Dermis blood vessel endothelial cell (primary cell): ENCODE results near the gene ZNF618. TPM values are rescaled to one million over a fixed set of nuclear protein-coding genes. Genes with fewer than 3 reads are reported as not detected.

ENCODE experiments used
- DNase-seq: peaks from one replicate; pipeline ENCODE4 v3.0.0; 2010
- total RNA-seq: library from RNA; depleted of rRNA; stranded (reverse); fragments of >200 nt; gene quantifications from 2 replicates; pipeline ENCODE4 v1.2.3, GENCODE V29; 2014

ZNF618 gene
- total RNA-seq, 1 donor from 2014 or later = 11.7 TPM

DNA sequence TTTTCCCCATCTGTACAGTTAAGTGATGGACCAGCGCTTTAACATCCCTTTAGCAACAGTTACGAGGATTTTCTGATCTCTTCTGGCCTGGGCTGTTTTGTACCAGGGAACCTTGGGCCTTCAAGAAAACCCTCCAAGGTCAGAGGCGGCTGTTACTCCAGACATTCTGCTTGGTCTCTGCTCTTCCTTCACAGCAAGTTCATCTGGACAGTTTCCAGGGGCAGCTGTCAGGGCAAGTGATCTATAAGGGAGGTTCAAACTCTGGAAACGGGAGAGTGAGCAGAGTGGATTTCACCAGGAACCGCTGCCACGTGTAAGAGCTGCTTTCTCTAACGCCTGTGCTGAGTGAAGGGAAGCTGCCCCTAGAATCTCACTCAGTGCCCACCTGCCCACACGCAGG is 36.7 kb downstream of the ZNF618 start:
- DNase-seq = no peak

DNA sequence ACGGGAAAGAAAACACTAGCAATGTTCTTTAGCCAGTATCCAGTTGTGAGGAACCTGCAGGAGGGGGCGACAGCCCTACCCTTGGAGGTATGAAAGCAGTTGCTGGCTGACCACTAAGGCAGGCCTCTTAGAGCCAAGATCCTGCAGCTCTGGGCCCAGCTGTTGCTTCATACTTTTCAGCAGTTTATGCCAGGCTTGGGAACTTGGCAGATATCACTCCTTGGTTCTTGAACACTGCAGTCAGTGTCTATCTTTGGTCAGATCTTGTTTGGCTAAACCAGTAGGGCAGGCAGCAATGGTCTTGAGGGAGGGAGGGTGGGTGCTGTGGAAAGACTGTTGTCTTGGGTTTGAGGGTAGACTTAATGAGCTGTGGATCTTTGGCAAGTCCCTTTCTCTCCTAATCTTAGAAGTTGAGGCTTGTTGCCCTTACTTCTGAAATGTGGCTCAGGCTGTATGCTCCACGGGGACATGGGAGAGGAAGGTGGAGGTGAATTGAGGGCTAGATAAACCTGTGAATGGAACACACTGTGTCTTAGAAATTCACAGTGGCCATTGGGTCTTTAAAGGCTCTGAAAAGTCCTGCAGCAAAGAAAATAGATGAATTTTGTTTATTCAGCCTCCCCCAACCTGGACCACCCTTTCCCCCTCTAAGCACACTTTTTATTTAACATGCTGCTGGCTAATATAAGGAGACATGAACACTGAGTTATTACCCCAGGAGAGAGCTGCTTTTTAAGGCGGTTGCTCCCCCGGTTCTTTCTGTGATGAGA is 37.5 kb downstream of the ZNF618 start:
- no peak for DNase-seq

DNA sequence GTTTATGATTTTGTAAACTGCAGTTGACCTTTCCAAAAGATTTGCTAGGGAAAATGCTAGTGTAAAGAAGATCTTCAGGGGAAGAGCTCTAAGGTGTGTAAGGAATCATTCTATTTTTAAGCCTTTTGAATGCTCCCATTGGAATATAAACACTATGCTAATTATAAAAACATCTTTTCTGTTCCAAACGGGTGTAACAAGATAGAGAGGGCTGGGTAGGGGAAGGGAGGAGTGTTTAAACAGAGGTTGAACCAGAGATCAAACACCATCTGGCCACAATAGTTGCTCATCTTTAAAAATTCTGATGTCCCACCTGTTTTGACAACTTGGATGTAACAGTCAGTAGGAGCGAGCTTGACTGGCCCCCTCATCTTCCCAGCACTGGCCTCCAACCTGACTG is 38.4 kb downstream of the ZNF618 start:
- no peak for DNase-seq

- DNase-seq = no peak
Observed at GRCh38 chr9:113915817-113916434, 39.8 kb downstream of the ZNF618 start.

DNA sequence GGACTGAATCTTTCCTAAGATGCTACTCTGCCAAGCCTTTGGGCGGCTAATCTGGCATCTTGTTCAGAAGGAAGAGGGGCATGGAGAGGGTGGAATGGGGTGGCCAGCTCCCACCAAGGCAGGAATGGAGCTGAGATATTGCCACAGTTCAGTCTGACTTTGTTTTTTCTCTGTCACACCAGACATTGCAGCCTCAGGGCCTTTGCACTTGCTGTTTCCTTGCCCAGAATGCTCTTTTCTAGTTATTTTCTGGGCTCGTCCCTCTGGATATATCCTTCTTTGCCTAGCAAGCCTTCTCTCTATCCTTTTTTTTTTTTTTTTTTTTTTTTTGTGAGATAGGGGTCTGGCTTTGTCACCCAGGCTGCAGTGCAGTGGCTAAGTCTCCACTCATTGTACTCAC is 40.8 kb downstream of the ZNF618 start:
- DNase-seq = no peak

GRCh38 chr9:113918697-113919350 is 42.7 kb downstream of the ZNF618 start:
- no peak for DNase-seq

GRCh38 chr9:113919382-113919781 is 43.3 kb downstream of the ZNF618 start:
- no peak for DNase-seq

DNA sequence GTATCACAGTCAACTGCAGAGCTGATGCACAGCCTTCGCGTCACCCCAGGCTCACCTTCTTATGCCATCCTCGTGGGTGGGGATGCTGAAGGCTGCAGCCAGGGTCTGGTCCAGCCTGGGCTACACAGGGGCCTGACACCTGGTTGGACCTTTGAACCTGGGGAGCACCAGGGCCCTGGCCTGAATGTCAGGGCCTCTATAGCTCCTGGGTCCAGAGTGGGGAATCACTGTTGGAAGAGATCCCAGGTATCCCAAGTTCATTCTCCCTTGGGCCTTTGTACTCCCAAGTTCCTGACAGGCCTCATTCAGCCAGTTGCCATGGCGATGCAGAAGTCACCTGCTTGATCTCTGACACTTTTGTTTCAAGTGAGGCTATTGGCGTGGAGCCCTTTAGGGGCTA is 43.8 kb downstream of the ZNF618 start:
- DNase-seq = no peak

DNA sequence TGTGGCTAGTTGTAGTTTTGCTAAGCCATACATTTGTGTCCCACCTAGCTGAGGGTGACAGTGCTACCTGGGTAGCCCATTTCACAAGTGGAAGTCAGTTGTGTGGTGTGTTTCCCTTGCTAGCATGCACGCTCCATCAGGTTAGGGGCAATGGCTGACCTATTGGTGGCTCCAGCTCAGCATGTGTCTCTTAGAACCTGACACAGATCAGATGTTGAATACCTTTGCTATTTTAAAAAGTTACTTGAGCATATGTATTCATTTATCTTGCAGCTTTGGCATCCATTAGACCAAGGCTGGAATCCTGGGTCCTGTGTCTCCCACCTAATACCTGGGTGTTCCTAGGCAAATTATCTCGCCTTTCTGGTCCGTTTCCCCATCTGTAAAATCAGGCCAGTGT is 44.8 kb downstream of the ZNF618 start:
- DNase-seq = no peak

DNA sequence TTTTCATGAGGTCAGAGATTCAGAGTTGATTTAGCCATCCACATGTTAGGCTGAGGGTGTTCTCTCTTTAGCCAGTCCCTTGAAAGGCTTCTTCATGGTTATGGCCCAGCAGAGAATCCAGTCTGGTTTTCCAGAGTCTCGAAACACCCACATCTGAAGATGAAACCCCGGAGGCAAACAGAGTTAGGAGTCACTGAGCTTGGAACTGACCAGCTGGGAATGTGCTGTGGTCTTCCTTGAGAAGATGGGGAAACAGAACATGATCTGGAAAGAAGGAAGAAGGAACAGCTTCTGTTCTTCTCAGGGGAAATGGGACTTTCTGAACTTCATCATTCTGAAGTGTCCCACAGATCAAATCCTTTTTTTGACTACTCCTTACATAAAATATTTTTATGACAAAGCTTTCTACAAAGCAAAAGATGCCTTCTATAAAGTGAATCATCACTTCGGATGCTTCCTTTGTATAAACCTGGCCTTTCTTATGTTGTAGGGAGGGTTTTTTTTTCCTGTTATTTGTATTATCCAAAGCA is 45.4 kb downstream of the ZNF618 start:
- peak; percentile 29 for DNase-seq

DNA sequence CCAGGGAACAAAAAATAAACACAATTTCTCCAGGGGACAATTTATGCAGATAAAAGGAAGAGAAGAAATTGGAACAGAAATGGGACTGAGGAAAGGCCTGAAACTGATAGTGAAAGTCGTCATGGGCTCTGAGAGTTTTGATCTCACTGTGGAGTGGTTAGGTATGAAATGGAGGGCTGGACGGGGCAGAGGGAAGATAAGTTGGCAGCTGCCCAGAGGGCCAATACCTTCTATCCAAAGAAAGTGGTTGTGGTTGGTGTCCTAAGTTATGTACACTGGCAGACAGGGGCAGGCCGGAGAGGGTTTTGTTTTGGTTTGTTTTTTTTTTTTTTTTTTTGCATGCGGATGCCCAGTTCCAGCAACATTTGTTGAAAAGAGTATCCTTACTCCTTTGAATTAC is 46.1 kb downstream of the ZNF618 start:
- peak; percentile 41 for DNase-seq

- DNase-seq = no peak
Observed at GRCh38 chr9:113926211-113926610, 50.1 kb downstream of the ZNF618 start.

GRCh38 chr9:113927277-113927676 is 51.2 kb downstream of the ZNF618 start:
- no peak for DNase-seq

DNA sequence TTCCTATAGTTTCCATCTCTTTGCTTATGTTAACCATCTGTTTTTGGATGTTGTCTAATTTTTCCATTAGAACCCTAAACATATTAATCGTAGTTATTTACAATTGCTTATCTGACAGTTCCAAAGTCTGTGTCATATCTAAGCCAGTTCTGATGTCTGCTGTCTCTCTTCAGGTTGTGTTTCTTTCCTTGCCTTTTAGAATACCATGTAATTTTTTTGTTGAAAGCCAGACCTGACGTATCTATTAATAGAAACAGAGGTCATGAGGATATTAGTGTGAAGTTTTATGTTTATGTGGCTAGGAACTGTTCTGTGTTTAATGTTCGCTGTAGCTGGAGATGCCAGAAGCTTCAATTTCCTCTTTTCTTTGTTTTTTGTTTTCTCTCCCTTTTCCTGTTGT is 52.2 kb downstream of the ZNF618 start:
- peak; percentile 16 for DNase-seq

- DNase-seq = peak; percentile 97
Observed at GRCh38 chr9:113929634-113930389, 53.7 kb downstream of the ZNF618 start.

GRCh38 chr9:113930390-113930783 is 54.3 kb downstream of the ZNF618 start:
- no peak for DNase-seq

- no peak for DNase-seq
Observed at GRCh38 chr9:113931140-113931539, 55.0 kb downstream of the ZNF618 start.

GRCh38 chr9:113931777-113932176 is 55.7 kb downstream of the ZNF618 start:
- no peak for DNase-seq

DNA sequence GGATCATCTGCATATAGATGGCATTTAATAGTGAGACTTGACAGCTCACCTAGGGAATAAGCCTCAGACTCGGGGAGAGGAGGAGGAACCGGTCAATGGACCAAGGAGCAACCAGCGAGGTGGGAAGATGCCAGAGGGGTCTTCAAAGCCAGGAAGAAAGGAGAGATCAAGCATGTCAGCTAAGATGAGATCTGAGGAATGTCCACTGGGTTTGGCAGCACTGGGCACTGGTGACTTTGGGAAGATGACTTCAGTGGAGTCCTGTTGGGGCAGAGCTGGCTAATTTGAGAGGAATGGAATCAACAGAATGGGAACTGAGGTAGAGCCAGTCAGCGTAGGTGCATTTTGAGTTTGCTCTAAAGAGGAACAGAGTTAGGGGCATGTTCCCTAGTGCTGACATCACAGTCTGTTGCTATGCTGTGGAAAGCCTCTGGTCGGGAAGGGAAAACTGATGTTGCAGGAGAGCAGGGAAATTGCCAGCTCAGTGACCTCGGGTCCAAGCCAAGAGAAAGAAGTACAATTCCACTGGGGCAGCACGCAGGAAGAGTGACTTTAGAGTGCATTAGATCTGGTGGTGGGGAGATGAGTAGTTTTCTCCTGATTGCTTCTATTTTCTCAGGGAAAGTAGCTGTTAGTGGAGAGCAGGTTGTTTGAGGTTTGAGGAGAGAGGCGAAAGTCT is 56.9 kb downstream of the ZNF618 start:
- no peak for DNase-seq

- DNase-seq = no peak
Observed at GRCh38 chr9:113933671-113934070, 57.6 kb downstream of the ZNF618 start.

- no peak for DNase-seq
Observed at GRCh38 chr9:113934167-113934828, 58.2 kb downstream of the ZNF618 start.
